ENCODE results near the gene TTLL10. TPM values are rescaled to one million over a fixed set of nuclear protein-coding genes. Genes with fewer than 3 reads are reported as not detected.

TTLL10 gene
- polyA plus RNA-seq, 1 donor (not counting 4 experiments of a cell fraction or from before 2014, with no cell fraction given), result not detected

DNA sequence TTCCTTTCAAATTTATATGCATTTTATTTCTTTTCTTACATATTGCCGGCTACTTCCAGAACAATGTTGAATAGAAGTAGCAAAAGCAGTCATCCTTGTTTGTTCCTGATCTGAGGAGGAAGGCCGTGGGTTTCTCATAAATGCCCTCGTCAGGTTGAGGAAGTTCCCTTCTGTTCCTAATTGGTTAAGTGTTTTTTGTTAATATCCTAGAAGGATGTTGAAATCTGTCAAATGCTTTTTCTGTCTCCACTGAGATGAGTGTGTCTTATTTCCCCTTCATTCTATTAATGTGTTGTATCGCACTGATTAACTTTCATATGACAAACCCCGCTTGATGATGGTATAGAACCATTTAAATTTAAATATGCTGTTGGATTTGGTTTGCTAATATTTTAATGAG is 15.4 kb downstream of the TTLL10 start:
- peaks cover 2% of the 10 kb centered on the region for H3K9me3 ChIP-seq (ENCODE audit: control insufficient read depth, low read depth, low read length)
- no peak for TF ChIP-seq EZH2 (IDR thresholded peaks at IDR 0.05; ENCODE audit: low read length)
- TF ChIP-seq, protein P1, sequence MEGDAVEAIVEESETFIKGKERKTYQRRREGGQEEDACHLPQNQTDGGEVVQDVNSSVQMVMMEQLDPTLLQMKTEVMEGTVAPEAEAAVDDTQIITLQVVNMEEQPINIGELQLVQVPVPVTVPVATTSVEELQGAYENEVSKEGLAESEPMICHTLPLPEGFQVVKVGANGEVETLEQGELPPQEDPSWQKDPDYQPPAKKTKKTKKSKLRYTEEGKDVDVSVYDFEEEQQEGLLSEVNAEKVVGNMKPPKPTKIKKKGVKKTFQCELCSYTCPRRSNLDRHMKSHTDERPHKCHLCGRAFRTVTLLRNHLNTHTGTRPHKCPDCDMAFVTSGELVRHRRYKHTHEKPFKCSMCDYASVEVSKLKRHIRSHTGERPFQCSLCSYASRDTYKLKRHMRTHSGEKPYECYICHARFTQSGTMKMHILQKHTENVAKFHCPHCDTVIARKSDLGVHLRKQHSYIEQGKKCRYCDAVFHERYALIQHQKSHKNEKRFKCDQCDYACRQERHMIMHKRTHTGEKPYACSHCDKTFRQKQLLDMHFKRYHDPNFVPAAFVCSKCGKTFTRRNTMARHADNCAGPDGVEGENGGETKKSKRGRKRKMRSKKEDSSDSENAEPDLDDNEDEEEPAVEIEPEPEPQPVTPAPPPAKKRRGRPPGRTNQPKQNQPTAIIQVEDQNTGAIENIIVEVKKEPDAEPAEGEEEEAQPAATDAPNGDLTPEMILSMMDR (optimal IDR thresholded peaks at IDR 0.05 in 1 of 3, IDR thresholded peaks at IDR 0.05 in 1 of 3, conservative IDR thresholded peaks at IDR 0.05 in 1 of 3; ENCODE audit: extremely low read depth in 1 of 3, insufficient read depth in 2 of 3, low read length in 3 of 3), result no peak
- H3K79me2 ChIP-seq (ENCODE audit: control insufficient read depth, insufficient read depth, low read length), result no peaks in the 10 kb centered on the region
- no peaks in the 10 kb centered on the region for H3K9me1 ChIP-seq (ENCODE audit: control insufficient read depth, extremely low read depth, insufficient read depth, low read length)
- DNase-seq (ENCODE audit: low read depth, low spot score) (no peak), FAIRE-seq (no peak)
- H3K4me3 ChIP-seq (ENCODE audit: control insufficient read depth in 2 of 3, extremely low read depth in 1 of 3, insufficient read depth in 2 of 3, low read depth in 1 of 3, low read length in 3 of 3), result no peak overlapping the region
- H3K4me2 ChIP-seq (ENCODE audit: control insufficient read depth, extremely low read depth, insufficient read depth, low read depth, low read length), result no peak overlapping the region
- H3K27ac ChIP-seq (ENCODE audit: control insufficient read depth, insufficient read depth, low read length), result no peak overlapping the region
- peaks cover 7% of the 10 kb centered on the region for H3K27me3 ChIP-seq (ENCODE audit: control insufficient read depth, extremely low read depth, insufficient read depth, low read length)
- no peak overlapping the region for H3K9ac ChIP-seq (ENCODE audit: control insufficient read depth, extremely low read depth, insufficient read depth, low read length)
- H3K4me1 ChIP-seq (ENCODE audit: control insufficient read depth, extremely low read depth, insufficient read depth, low read length), result no peaks in the 10 kb centered on the region
- no peaks in the 10 kb centered on the region for H4K20me1 ChIP-seq (ENCODE audit: control insufficient read depth, extremely low read depth, insufficient read depth, low read length)
- dilution Hi-C loops (cut with MboI; ENCODE audit: extremely low pct_ligation_motif_present, low sequenced_read_pairs), result no loop called here
- no peak overlapping the region for H2AFZ ChIP-seq (ENCODE audit: control insufficient read depth, low read length)
- H3K36me3 ChIP-seq (ENCODE audit: control insufficient read depth in 2 of 2, extremely low read depth in 1 of 2, insufficient read depth in 2 of 2, low read length in 2 of 2), result no peaks in the 10 kb centered on the region

DNA sequence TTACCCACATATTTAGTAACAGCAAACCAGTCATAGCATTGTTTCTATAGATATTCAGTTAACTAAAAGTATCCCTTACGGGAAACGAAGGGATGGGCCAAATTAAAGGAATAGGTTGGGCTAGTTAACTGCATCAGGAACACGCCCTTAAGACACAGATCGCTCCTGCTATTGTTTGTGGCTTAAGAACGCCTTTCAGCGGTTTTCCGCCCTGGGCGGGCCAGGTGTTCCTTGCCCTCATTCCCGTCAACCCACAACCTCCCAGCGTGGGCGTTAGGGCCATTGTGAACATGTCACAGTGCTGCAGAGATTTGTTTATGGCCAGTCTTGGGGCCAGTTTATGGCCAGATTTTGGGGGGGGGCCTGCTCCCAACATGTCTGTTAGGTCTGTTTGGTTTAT is 18.1 kb downstream of the TTLL10 start:
- Histone ChIP-seq H4K20me1 (ENCODE audit: control insufficient read depth, extremely low read depth, insufficient read depth, low read length) (no peaks in the 10 kb centered on the region), H3K27ac (ENCODE audit: control insufficient read depth, insufficient read depth, low read length) (no peak overlapping the region), H2AFZ (ENCODE audit: control insufficient read depth, low read length) (no peak overlapping the region), H3K9me3 (ENCODE audit: control insufficient read depth, low read depth, low read length) (peaks cover 2% of the 10 kb centered on the region), H3K4me3 (ENCODE audit: control insufficient read depth in 2 of 3, extremely low read depth in 1 of 3, insufficient read depth in 2 of 3, low read depth in 1 of 3, low read length in 3 of 3) (no peak overlapping the region), H3K9me1 (ENCODE audit: control insufficient read depth, extremely low read depth, insufficient read depth, low read length) (no peaks in the 10 kb centered on the region), H3K4me2 (ENCODE audit: control insufficient read depth, extremely low read depth, insufficient read depth, low read depth, low read length) (no peak overlapping the region), H3K36me3 (ENCODE audit: control insufficient read depth in 2 of 2, extremely low read depth in 1 of 2, insufficient read depth in 2 of 2, low read length in 2 of 2) (no peaks in the 10 kb centered on the region), H3K4me1 (ENCODE audit: control insufficient read depth, extremely low read depth, insufficient read depth, low read length) (no peaks in the 10 kb centered on the region), H3K9ac (ENCODE audit: control insufficient read depth, extremely low read depth, insufficient read depth, low read length) (no peak overlapping the region), H3K79me2 (ENCODE audit: control insufficient read depth, insufficient read depth, low read length) (no peaks in the 10 kb centered on the region), H3K27me3 (ENCODE audit: control insufficient read depth, extremely low read depth, insufficient read depth, low read length) (no peaks in the 10 kb centered on the region)
- dilution Hi-C loops (cut with MboI; ENCODE audit: extremely low pct_ligation_motif_present, low sequenced_read_pairs), result no loop called here
- DNase-seq (ENCODE audit: low read depth, low spot score), result no peak
- TF ChIP-seq, protein P1 (optimal IDR thresholded peaks at IDR 0.05 in 1 of 3, IDR thresholded peaks at IDR 0.05 in 1 of 3, conservative IDR thresholded peaks at IDR 0.05 in 1 of 3; ENCODE audit: extremely low read depth in 1 of 3, insufficient read depth in 2 of 3, low read length in 3 of 3), result no peak
- TF ChIP-seq EZH2 (IDR thresholded peaks at IDR 0.05; ENCODE audit: low read length), result no peak
- FAIRE-seq, result no peak

All from keratinocyte (primary cell).